ENCODE data around the gene PITPNC1.
A peak's percentile ranks its signal among the peaks of the same experiment; 100 is the strongest.
"Not testable (repeated sequence)": the region's sequence is repeated elsewhere in the genome, so short reads cannot be mapped to it uniquely, and the experiment has no call there.

Gene PITPNC1

DNA sequence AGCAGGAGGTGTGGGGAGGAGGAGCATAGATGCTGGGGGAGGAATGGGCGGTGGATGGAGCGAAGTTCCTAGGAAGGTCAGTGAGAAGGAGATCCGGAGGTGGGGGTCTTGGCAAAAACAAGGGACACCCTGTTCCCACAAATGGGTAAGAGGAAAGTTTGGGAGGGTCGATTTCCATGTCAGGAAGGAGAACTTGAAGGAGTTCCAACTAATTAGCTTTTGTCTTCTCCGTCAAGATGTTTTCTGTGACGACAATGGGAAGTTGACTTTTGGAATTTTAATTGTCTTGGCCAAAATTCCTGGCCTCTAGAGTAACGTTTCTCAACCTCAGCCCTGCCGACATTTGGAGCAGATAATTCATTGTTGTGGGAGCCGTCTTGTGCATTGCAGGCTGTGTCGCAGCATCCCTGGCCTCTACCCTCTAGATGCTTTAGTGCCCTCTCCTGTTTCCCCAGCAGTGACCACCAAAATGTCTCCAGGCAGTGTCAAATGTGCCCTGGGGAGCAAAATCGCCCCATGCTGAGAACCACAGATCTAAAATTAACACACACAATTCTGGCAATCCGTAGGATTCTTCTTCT lies 97.1 kb downstream of the PITPNC1 start:
- H3K9me3 ChIP-seq (ENCODE audit: insufficient read depth, low read length): 0 out of 2 replicates have a peak, but pooled peaks cover 8% of the 10 kb centered on the region
- no peak overlapping the region for H3K9ac ChIP-seq (ENCODE audit: insufficient read length, low read depth)
- H3K27me3 ChIP-seq (ENCODE audit: insufficient read depth, insufficient read length): no peaks in the 10 kb centered on the region
- no peak for DNase-seq (ENCODE audit: low read depth, low spot score)
- H3K4me3 ChIP-seq (ENCODE audit: insufficient read length, low read depth): no peak overlapping the region
- no peaks in the 10 kb centered on the region for H3K36me3 ChIP-seq (ENCODE audit: insufficient read depth, insufficient read length, low read length)
- no peak for TF ChIP-seq ZNF274 (IDR thresholded peaks at IDR 0.05; ENCODE audit: low read depth, low read length)
- no peak for TF ChIP-seq YY1 (IDR thresholded peaks at IDR 0.05; ENCODE audit: insufficient read depth, insufficient read length)
- TF ChIP-seq SUZ12 (IDR thresholded peaks at IDR 0.05; ENCODE audit: extremely low read depth, insufficient read depth, insufficient read length): no peak
- peaks cover 4% of the 10 kb centered on the region for H3K4me1 ChIP-seq (ENCODE audit: insufficient read depth, insufficient read length)

DNA sequence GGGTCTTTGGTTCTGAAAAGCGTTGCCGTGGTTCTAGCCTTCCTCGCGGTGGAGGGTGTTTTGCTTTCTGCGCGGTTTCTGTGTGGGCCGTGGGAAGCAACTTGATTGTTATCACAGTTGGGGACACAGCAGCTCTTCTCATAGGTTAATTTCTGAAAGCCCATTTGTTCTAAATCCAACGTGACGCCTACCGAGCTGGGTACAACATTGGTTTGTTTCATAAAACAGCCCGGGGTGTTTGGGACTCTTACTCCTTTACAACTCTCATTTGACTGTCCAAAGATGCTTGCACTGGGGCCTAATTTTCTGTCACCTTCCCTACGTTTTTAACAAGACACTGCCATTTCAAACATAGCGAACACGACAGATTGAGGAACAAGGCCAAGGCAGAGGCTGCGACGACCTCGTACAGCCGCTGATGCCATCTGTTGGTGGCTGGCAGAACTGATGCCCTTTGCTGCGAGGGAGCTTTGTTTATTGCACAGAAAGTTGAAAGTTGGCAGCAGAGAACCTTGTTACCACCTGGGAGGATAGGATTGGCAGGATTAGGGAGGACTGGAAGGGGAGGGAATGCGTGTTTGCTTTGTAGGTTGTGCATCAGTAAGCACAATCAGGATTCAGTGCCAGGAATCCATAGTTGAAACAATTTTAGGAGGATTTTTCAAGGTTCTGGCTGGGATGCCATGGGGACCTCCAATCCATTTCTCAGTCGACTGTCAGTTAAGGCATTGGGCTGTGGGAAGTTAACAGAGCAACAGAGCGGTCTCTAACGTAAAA lies 98.3 kb downstream of the PITPNC1 start:
- H3K9ac ChIP-seq (ENCODE audit: insufficient read length, low read depth): no peak overlapping the region
- H3K4me3 ChIP-seq (ENCODE audit: insufficient read length, low read depth): no peak overlapping the region
- 0 out of 2 replicates have a peak, but pooled peaks cover 8% of the 10 kb centered on the region for H3K9me3 ChIP-seq (ENCODE audit: insufficient read depth, low read length)
- DNase-seq (ENCODE audit: low read depth, low spot score): peak; percentile 20
- no peaks in the 10 kb centered on the region for H3K36me3 ChIP-seq (ENCODE audit: insufficient read depth, insufficient read length, low read length)
- no peaks in the 10 kb centered on the region for H3K4me1 ChIP-seq (ENCODE audit: insufficient read depth, insufficient read length)
- no peaks in the 10 kb centered on the region for H3K27me3 ChIP-seq (ENCODE audit: insufficient read depth, insufficient read length)
- TF ChIP-seq YY1 (IDR thresholded peaks at IDR 0.05; ENCODE audit: insufficient read depth, insufficient read length) (no peak), ZNF274 (IDR thresholded peaks at IDR 0.05; ENCODE audit: low read depth, low read length) (no peak), SUZ12 (IDR thresholded peaks at IDR 0.05; ENCODE audit: extremely low read depth, insufficient read depth, insufficient read length) (no peak)

GRCh38 chr17:67476787-67477335 lies 99.8 kb downstream of the PITPNC1 start:
- Histone ChIP-seq H3K27me3 (ENCODE audit: insufficient read depth, insufficient read length) (no peaks in the 10 kb centered on the region), H3K9me3 (ENCODE audit: insufficient read depth, low read length) (no peaks in the 10 kb centered on the region), H3K4me1 (ENCODE audit: insufficient read depth, insufficient read length) (no peaks in the 10 kb centered on the region), H3K9ac (ENCODE audit: insufficient read length, low read depth) (no peak overlapping the region), H3K4me3 (ENCODE audit: insufficient read length, low read depth) (no peak overlapping the region), H3K36me3 (ENCODE audit: insufficient read depth, insufficient read length, low read length) (no peaks in the 10 kb centered on the region)
- TF ChIP-seq ZNF274 (IDR thresholded peaks at IDR 0.05; ENCODE audit: low read depth, low read length): no peak
- TF ChIP-seq YY1 (IDR thresholded peaks at IDR 0.05; ENCODE audit: insufficient read depth, insufficient read length): no peak
- TF ChIP-seq SUZ12 (IDR thresholded peaks at IDR 0.05; ENCODE audit: extremely low read depth, insufficient read depth, insufficient read length): no peak
- no peak for DNase-seq (ENCODE audit: low read depth, low spot score)

DNA sequence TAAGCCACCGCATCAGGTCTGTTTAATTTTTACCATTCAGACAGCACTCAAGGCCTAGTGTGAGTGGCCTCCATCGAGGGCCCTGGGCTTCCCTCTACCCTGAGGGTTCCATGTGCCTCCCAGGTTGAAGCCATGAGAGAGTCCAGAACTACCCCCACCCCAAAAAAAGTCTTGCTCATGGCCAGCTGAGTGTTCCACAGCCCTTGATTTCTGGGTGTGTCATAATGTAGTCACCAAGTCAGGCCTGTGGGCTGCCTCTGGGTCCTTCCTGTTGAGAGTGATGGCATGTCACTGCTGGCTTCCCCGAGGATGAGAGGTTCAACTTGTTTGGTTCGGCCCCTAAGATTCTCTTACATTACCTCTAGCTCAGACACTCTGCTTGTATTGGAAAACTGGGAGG lies 100.6 kb downstream of the PITPNC1 start:
- no peak overlapping the region for H3K9ac ChIP-seq (ENCODE audit: insufficient read length, low read depth)
- no peaks in the 10 kb centered on the region for H3K4me1 ChIP-seq (ENCODE audit: insufficient read depth, insufficient read length)
- H3K4me3 ChIP-seq (ENCODE audit: insufficient read length, low read depth): no peak overlapping the region

DNA sequence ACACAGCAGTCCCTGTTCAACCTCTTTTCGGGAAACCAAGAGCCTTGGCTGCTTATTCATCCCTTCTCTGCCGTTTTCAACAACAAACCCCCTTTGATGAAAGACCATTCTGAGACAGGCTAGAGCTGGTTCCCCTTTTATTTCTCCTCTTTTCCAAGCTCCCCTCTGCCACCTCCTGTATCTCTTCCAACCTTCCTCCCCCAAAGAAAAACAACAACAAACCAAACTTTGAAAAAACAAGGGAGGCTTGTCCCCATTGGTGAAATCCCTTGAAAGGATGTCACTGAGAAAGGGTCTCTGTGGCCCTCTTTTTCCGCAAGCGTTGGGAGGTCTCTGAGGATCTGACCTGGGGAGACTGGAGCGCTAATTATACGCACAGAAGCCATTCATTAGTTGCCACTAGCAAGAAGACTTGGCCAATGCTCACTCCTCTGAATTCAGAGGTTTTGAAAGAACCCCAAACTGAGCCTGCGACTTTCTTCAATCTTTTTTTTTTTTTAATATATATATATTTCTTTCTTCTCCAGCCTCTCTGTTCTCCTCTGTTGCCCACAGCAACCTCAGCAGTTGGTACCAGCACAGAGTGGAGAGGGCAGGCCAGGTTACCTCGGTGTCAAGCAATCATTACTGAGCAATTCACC lies 101.4 kb downstream of the PITPNC1 start:
- no peaks in the 10 kb centered on the region for H3K27me3 ChIP-seq (ENCODE audit: insufficient read depth, insufficient read length)
- H3K36me3 ChIP-seq (ENCODE audit: insufficient read depth, insufficient read length, low read length): no peaks in the 10 kb centered on the region
- H3K4me1 ChIP-seq (ENCODE audit: insufficient read depth, insufficient read length): no peaks in the 10 kb centered on the region
- no peak overlapping the region for H3K9ac ChIP-seq (ENCODE audit: insufficient read length, low read depth)
- no peaks in the 10 kb centered on the region for H3K9me3 ChIP-seq (ENCODE audit: insufficient read depth, low read length)
- no peak overlapping the region for H3K4me3 ChIP-seq (ENCODE audit: insufficient read length, low read depth)
- TF ChIP-seq ZNF274 (IDR thresholded peaks at IDR 0.05; ENCODE audit: low read depth, low read length): no peak
- TF ChIP-seq SUZ12 (IDR thresholded peaks at IDR 0.05; ENCODE audit: extremely low read depth, insufficient read depth, insufficient read length): no peak
- no peak for TF ChIP-seq YY1 (IDR thresholded peaks at IDR 0.05; ENCODE audit: insufficient read depth, insufficient read length)
- DNase-seq (ENCODE audit: low read depth, low spot score): no peak

More for the DNA sequence above, 100.6 kb downstream of the PITPNC1 start:
- DNase-seq (ENCODE audit: low read depth, low spot score): no peak
- no peaks in the 10 kb centered on the region for H3K36me3 ChIP-seq (ENCODE audit: insufficient read depth, insufficient read length, low read length)
- no peaks in the 10 kb centered on the region for H3K27me3 ChIP-seq (ENCODE audit: insufficient read depth, insufficient read length)
- TF ChIP-seq SUZ12 (IDR thresholded peaks at IDR 0.05; ENCODE audit: extremely low read depth, insufficient read depth, insufficient read length): no peak
- H3K9me3 ChIP-seq (ENCODE audit: insufficient read depth, low read length): no peaks in the 10 kb centered on the region

DNA sequence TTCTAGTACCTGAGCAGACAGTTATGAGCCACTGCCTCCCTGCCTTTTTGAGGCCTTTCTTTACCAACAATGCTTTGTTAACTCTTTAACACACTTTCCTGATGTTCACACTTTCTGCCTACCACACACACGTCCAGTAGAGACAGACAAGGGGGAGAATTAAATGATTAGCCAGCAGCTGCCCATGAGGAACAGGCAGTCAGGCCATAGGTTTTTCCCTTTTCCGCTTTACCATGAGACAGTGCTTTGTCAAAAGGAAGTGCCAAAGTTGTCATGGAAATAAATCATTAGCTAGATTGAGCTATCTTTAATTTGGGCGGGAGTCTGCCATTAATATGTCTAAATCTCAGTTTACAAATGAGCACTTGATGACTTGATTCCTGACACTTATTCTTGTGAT lies 102.1 kb downstream of the PITPNC1 start:
- H3K9me3 ChIP-seq (ENCODE audit: insufficient read depth, low read length): no peaks in the 10 kb centered on the region
- H3K36me3 ChIP-seq (ENCODE audit: insufficient read depth, insufficient read length, low read length): no peaks in the 10 kb centered on the region
- TF ChIP-seq YY1 (IDR thresholded peaks at IDR 0.05; ENCODE audit: insufficient read depth, insufficient read length): no peak
- no peak for TF ChIP-seq SUZ12 (IDR thresholded peaks at IDR 0.05; ENCODE audit: extremely low read depth, insufficient read depth, insufficient read length)
- TF ChIP-seq ZNF274 (IDR thresholded peaks at IDR 0.05; ENCODE audit: low read depth, low read length): no peak
- H3K9ac ChIP-seq (ENCODE audit: insufficient read length, low read depth): no peak overlapping the region
- H3K27me3 ChIP-seq (ENCODE audit: insufficient read depth, insufficient read length): no peaks in the 10 kb centered on the region
- no peak for DNase-seq (ENCODE audit: low read depth, low spot score)
- H3K4me1 ChIP-seq (ENCODE audit: insufficient read depth, insufficient read length): no peaks in the 10 kb centered on the region
- no peak overlapping the region for H3K4me3 ChIP-seq (ENCODE audit: insufficient read length, low read depth)

- not testable (repeated sequence) for DNase-seq (ENCODE audit: low read depth, low spot score); H3K4me3 ChIP-seq (ENCODE audit: insufficient read length, low read depth); H3K36me3 ChIP-seq (ENCODE audit: insufficient read depth, insufficient read length, low read length); H3K9me3 ChIP-seq (ENCODE audit: insufficient read depth, low read length); H3K4me1 ChIP-seq (ENCODE audit: insufficient read depth, insufficient read length); H3K27me3 ChIP-seq (ENCODE audit: insufficient read depth, insufficient read length); H3K9ac ChIP-seq (ENCODE audit: insufficient read length, low read depth)
These were observed 103.9 kb downstream of the PITPNC1 start for GRCh38 chr17:67480959-67481358.
